Tibial nerve (tissue), 3 donors: ENCODE results near the gene ADGRB3.

Experiments
- POLR2A ChIP-seq, 2 donors: fragments of 450-650 bp; IDR thresholded peaks; one replicate each; pipeline ENCODE4 v1.6.1; 2017; ENCODE audit warnings: antibody characterized with exemption in 2 of 2, mild to moderate bottlenecking in 2 of 2, moderate library complexity in 2 of 2
- TF ChIP-seq, protein P1 (sequence below), 5 experiments: fragments of 200-600 bp in 3 of 5; fragments of 450-650 bp in 2 of 5; sonication (generic) in 3 of 5; IDR thresholded peaks; one replicate each; pipeline ENCODE4 v1.5.1; 2016 to 2019; ENCODE audit warnings: antibody characterized with exemption in 5 of 5, mild to moderate bottlenecking in 3 of 5, moderate library complexity in 2 of 5

DNA sequence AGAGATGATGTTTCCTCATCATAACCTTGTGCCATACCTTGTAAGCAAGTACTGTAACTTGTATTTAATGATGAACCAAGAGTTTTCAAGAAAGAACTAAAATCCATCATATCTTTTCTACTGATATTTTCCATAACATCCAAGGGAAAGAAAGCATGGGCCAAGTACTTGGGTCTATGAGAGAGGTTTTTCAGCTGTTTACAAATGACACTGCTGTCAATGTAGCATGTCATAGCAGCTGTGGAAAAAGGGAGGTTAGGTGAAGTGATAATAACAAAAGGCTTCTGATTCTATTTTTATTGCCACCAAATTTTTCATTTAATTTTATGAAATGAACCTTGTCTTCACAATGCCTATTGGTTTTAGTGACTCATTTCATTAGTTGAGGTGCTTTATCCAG is 679.4 kb downstream of the ADGRB3 start:
- TF ChIP-seq, protein P1, sequence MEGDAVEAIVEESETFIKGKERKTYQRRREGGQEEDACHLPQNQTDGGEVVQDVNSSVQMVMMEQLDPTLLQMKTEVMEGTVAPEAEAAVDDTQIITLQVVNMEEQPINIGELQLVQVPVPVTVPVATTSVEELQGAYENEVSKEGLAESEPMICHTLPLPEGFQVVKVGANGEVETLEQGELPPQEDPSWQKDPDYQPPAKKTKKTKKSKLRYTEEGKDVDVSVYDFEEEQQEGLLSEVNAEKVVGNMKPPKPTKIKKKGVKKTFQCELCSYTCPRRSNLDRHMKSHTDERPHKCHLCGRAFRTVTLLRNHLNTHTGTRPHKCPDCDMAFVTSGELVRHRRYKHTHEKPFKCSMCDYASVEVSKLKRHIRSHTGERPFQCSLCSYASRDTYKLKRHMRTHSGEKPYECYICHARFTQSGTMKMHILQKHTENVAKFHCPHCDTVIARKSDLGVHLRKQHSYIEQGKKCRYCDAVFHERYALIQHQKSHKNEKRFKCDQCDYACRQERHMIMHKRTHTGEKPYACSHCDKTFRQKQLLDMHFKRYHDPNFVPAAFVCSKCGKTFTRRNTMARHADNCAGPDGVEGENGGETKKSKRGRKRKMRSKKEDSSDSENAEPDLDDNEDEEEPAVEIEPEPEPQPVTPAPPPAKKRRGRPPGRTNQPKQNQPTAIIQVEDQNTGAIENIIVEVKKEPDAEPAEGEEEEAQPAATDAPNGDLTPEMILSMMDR (IDR thresholded peaks at IDR 0.05) = no peak
- no peak for TF ChIP-seq POLR2A (IDR thresholded peaks at IDR 0.05)
